SK-N-SH treated with all-trans-retinoic acid at 6 μM for 48 hours (cell line): ENCODE results near the gene WDR5.

Experiments
- ARNTL ChIP-seq: fragments of 450-650 bp; formaldehyde crosslinking; IDR thresholded peaks from 2 replicates; pipeline ENCODE4 v1.5.0; 2020; ENCODE audit warnings: low read depth, mild to moderate bottlenecking, moderate library complexity, borderline replicate concordance
- RARB ChIP-seq: fragments of 250-450 bp; sonication (Bioruptor Pico); IDR thresholded peaks from 2 replicates; pipeline ENCODE4 v1.8.0; 2021; ENCODE audit warnings: mild to moderate bottlenecking, moderate library complexity
- ZFP3 ChIP-seq: fragments of 250-450 bp; sonication (Bioruptor Pico); IDR thresholded peaks from 2 replicates; pipeline ENCODE4 v1.5.0; 2020; ENCODE audit warnings: mild to moderate bottlenecking, moderate library complexity

GRCh38 chr9:134172198-134173126, 36.6 kb downstream of the WDR5 start:
- TF ChIP-seq ARNTL (CRISPR knock-in tag) (no peak), RARB (no peak), ZFP3 (CRISPR knock-in tag) (no peak)
